NT2/D1 (cell line): Measurements from ENCODE around the gene TBC1D5.
"Not testable (repeated sequence)": the region's sequence is repeated elsewhere in the genome, so short reads cannot be mapped to it uniquely, and the experiment has no call there.

ENCODE experiments used
- DNase-seq: peaks from one replicate; pipeline ENCODE4 v3.0.0-alpha.2; 2011; ENCODE audit warnings: low read depth, low spot score
- H3K27me3 ChIP-seq: 2 replicates; pipeline ENCODE4 v1.6.0; 2011; ENCODE audit warnings: mild to moderate bottlenecking; ENCODE audit not compliant: insufficient read length, insufficient read depth
- H3K36me3 ChIP-seq: 2 replicates; pipeline ENCODE4 v1.6.1; 2011; ENCODE audit warnings: mild to moderate bottlenecking, low read length, mixed read lengths; ENCODE audit not compliant: insufficient read depth, insufficient read length
- H3K4me1 ChIP-seq: 2 replicates; pipeline ENCODE4 v1.5.1; 2011; ENCODE audit not compliant: insufficient read depth, insufficient read length
- H3K4me3 ChIP-seq: 2 replicates; pipeline ENCODE4 v1.5.1; 2011; ENCODE audit warnings: low read depth; ENCODE audit not compliant: insufficient read length
- H3K9ac ChIP-seq: 2 replicates; pipeline ENCODE4 v1.6.0; 2011; ENCODE audit warnings: low read depth; ENCODE audit not compliant: insufficient read length
- H3K9me3 ChIP-seq: 2 replicates; pipeline ENCODE4 v1.5.1; 2011; ENCODE audit warnings: mild to moderate bottlenecking, low read length; ENCODE audit not compliant: insufficient read depth
- SUZ12 ChIP-seq: IDR thresholded peaks from 2 replicates; pipeline ENCODE4 v1.6.1; 2011; ENCODE audit not compliant: insufficient read length, insufficient read depth; ENCODE audit errors: extremely low read depth
- YY1 ChIP-seq: IDR thresholded peaks from 2 replicates; pipeline ENCODE4 v1.6.1; 2011; ENCODE audit not compliant: insufficient read length, insufficient read depth
- ZNF274 ChIP-seq: IDR thresholded peaks from 2 replicates; pipeline ENCODE4 v1.6.1; 2011; ENCODE audit warnings: mild to moderate bottlenecking, low read depth, low read length

Gene TBC1D5

GRCh38 chr3:17692846-17693669, 49.4 kb downstream of the TBC1D5 start:
- H3K4me3 ChIP-seq, H3K36me3 ChIP-seq, H3K9ac ChIP-seq, H3K27me3 ChIP-seq, H3K9me3 ChIP-seq, H3K4me1 ChIP-seq: not testable (repeated sequence)
- peak; percentile 11 for DNase-seq

DNA sequence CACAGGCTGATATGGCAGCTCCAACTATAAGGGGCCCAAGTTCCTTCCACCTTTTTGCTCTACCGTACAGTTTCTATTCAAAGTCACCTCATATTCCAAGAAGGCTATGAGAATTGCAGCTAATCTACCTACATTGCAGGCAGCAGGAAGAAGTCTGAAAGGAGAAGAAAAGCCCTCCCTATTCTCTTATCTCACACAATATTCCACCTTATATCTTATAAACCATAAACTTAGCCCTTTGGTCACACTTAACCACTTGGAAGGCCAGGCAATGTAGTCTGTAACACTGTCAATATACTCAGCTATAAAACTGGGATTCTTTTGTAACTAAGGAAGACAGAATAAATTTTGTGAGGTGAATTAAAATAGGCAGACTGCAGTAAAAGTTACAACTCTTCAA, 54.9 kb downstream of the TBC1D5 start:
- Histone ChIP-seq H3K27me3 (no peaks in the 10 kb centered on the region), H3K4me3 (no peak overlapping the region), H3K36me3 (no peaks in the 10 kb centered on the region), H3K9ac (no peak overlapping the region), H3K4me1 (no peaks in the 10 kb centered on the region), H3K9me3 (no peaks in the 10 kb centered on the region)
- no peak for TF ChIP-seq ZNF274
- TF ChIP-seq YY1, result no peak
- TF ChIP-seq SUZ12, result no peak
- DNase-seq, result no peak

GRCh38 chr3:17686613-17687012, 55.8 kb downstream of the TBC1D5 start:
- TF ChIP-seq YY1 (no peak), SUZ12 (no peak), ZNF274 (no peak)
- no peaks in the 10 kb centered on the region for H3K36me3 ChIP-seq
- no peak overlapping the region for H3K4me3 ChIP-seq
- no peaks in the 10 kb centered on the region for H3K9me3 ChIP-seq
- H3K4me1 ChIP-seq, result no peaks in the 10 kb centered on the region
- H3K27me3 ChIP-seq, result no peaks in the 10 kb centered on the region
- DNase-seq, result peak; percentile 15
- H3K9ac ChIP-seq, result no peak overlapping the region

DNA sequence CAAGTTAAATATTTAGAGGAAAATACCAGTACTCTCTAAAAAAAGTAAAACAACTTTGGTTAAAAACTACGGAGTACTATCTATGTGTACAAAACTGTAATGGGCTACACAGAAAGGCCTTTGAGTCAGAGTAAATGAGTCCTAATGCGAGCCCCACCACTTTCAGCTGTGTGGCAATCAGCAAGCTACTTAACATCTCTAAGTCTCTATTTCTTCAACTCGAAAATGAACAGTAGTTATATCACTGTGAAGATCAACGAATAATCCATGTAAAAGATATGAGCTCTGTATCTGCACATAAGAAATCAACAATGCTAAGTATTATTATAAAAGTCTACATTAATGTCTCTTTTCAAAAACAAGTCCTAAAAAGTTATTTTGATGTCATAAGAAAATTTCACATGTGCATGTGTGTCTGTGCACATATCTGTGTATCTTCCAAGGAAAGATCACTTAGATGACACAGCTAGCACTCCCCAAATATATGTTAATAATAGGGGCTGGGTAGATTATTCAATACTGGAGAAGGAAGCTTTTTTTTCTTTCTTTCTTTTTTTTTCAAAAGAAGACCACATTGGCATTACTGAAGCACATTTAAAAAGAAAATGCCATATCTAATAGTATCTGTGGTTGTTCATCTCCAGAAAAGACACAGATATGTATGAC, 58.8 kb downstream of the TBC1D5 start:
- H3K36me3 ChIP-seq, result no peaks in the 10 kb centered on the region
- no peaks in the 10 kb centered on the region for H3K9me3 ChIP-seq
- no peak overlapping the region for H3K4me3 ChIP-seq
- H3K4me1 ChIP-seq, result no peaks in the 10 kb centered on the region
- no peak overlapping the region for H3K9ac ChIP-seq
- no peaks in the 10 kb centered on the region for H3K27me3 ChIP-seq
- no peak for DNase-seq
- TF ChIP-seq ZNF274 (no peak), SUZ12 (no peak), YY1 (no peak)

DNA sequence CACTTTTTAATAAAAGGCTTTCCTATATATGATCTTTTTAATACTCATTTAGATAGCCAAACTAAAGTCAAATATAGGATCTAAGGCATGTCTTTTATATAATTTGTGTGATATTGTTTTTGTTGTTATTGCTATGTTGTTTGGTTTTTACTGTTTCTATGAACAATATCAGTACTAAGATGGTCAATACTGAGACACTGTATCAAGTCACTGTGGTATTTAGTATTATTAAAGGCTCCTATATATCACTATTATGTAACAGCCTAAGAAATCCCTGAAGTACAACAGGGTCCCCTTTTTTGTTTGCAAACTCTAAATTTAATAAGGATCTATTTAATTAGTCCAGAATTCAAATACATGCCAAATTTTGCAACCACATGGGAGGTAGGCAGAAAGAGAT, 61.9 kb downstream of the TBC1D5 start:
- TF ChIP-seq SUZ12 (no peak), ZNF274 (no peak), YY1 (no peak)
- no peak for DNase-seq
- no peaks in the 10 kb centered on the region for H3K4me1 ChIP-seq
- no peaks in the 10 kb centered on the region for H3K36me3 ChIP-seq
- H3K4me3 ChIP-seq, result no peak overlapping the region
- H3K9ac ChIP-seq, result no peak overlapping the region
- no peaks in the 10 kb centered on the region for H3K9me3 ChIP-seq
- no peaks in the 10 kb centered on the region for H3K27me3 ChIP-seq

DNA sequence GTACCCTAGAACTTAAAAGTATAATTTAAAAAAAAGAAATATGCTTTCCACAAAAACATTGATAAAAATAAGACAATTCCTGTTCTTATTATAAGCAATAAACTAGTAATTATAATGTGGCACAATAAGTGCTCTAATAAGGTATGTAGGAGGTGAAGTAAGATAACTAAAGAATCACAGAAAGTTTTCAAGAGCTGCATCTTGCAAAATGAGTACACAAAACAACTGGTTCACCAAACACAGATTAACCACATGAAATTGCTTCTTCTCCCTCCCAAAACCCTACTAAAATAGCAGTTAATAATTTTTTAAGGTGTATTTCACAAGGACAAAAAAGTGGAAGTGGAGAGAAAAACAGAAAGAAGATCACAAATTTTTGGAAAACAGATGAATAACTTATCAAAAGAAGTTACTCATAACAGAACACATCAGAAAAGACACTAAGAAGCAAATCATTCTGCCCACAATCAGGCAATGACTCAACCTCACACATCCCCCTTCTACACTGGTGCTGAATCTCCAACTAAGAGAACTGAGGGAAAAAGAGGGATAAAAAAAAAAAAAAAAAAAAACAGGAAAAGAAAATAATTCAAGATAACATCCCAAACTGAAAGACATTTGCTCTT, 64.2 kb downstream of the TBC1D5 start:
- Histone ChIP-seq H3K36me3 (no peaks in the 10 kb centered on the region), H3K9me3 (no peaks in the 10 kb centered on the region), H3K9ac (no peak overlapping the region), H3K4me1 (no peaks in the 10 kb centered on the region), H3K4me3 (no peak overlapping the region), H3K27me3 (no peaks in the 10 kb centered on the region)
- DNase-seq, result no peak
- TF ChIP-seq ZNF274, result no peak
- no peak for TF ChIP-seq SUZ12
- TF ChIP-seq YY1, result no peak

DNA sequence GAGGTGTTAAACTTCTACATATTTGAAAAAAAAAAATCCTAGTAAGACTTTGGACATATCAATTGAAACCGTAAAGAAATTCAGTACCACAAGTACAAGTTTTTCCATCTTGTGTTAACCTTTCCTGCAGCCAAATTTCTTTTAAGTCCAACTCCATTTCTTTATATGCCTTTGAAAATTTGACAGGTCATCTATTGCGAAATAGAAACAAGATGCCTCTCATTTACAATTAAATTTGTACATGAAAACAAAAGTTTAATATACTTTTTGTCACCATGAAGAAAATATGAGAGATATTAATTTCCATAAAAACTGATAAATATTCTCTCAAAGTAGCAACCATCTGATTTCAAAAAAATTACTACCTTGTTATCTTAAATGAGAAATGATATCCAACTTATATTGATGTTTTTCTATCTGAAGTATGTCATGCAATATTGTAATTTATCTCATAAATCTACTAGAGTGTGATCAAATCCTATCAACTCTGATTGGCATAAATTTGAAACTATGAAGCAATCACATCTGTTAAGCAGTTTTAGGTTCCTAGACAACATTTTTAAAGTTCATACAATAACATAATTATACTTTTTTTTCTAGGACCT, 68.2 kb downstream of the TBC1D5 start:
- TF ChIP-seq YY1 (no peak), SUZ12 (no peak), ZNF274 (no peak)
- Histone ChIP-seq H3K4me3 (no peak overlapping the region), H3K36me3 (no peaks in the 10 kb centered on the region), H3K4me1 (no peaks in the 10 kb centered on the region), H3K9ac (no peak overlapping the region), H3K9me3 (peaks cover under 1% of the 10 kb centered on the region; the same call in 1 of the 2 replicates), H3K27me3 (no peaks in the 10 kb centered on the region)
- no peak for DNase-seq
